Stimulated activated CD4-positive, alpha-beta T cell treated with anti-CD3 and anti-CD28 coated beads, Interleukin-1b, Interleukin-23, amount 100 ng/mL, for 48 hours (primary cell): Measurements from ENCODE around the gene ANKS1A.
"Not testable (repeated sequence)": the region's sequence is repeated elsewhere in the genome, so short reads cannot be mapped to it uniquely, and the experiment has no call there.

Experiments used
- DNase-seq: peaks from one replicate; pipeline ENCODE4 v3.0.0-alpha.2; 2020

The ANKS1A gene

GRCh38 chr6:34920097-34920496 lies 31.0 kb downstream of the ANKS1A start:
- no peak for DNase-seq

GRCh38 chr6:34922177-34922663 lies 33.2 kb downstream of the ANKS1A start:
- no peak for DNase-seq

GRCh38 chr6:34924831-34925625 lies 36.0 kb downstream of the ANKS1A start:
- DNase-seq, result no peak

- no peak for DNase-seq
Observed at GRCh38 chr6:34926655-34927054, 37.6 kb downstream of the ANKS1A start.

- no peak for DNase-seq
Observed at GRCh38 chr6:34928220-34928619, 39.2 kb downstream of the ANKS1A start.

GRCh38 chr6:34928695-34929094 lies 39.6 kb downstream of the ANKS1A start:
- no peak for DNase-seq

- no peak for DNase-seq
Observed at GRCh38 chr6:34929241-34929978, 40.4 kb downstream of the ANKS1A start.

GRCh38 chr6:34930221-34930620 lies 41.2 kb downstream of the ANKS1A start:
- DNase-seq, result no peak

GRCh38 chr6:34932202-34932601 lies 43.1 kb downstream of the ANKS1A start:
- DNase-seq, result not testable (repeated sequence)

- DNase-seq, result no peak
Observed at GRCh38 chr6:34934516-34934915, 45.5 kb downstream of the ANKS1A start.

GRCh38 chr6:34938268-34938667 lies 49.2 kb downstream of the ANKS1A start:
- DNase-seq, result no peak

- no peak for DNase-seq
Observed at GRCh38 chr6:34940030-34940434, 51.0 kb downstream of the ANKS1A start.

GRCh38 chr6:34941421-34941820 lies 52.4 kb downstream of the ANKS1A start:
- DNase-seq, result no peak

GRCh38 chr6:34945317-34945716 lies 56.3 kb downstream of the ANKS1A start:
- DNase-seq, result no peak

GRCh38 chr6:34947561-34947960 lies 58.5 kb downstream of the ANKS1A start:
- no peak for DNase-seq

GRCh38 chr6:34949636-34950035 lies 60.6 kb downstream of the ANKS1A start:
- DNase-seq, result no peak

GRCh38 chr6:34950849-34951248 lies 61.8 kb downstream of the ANKS1A start:
- DNase-seq, result no peak

- DNase-seq, result no peak
Observed at GRCh38 chr6:34951731-34952130, 62.7 kb downstream of the ANKS1A start.

- DNase-seq, result no peak
Observed at GRCh38 chr6:34953061-34954025, 64.3 kb downstream of the ANKS1A start.

GRCh38 chr6:34955442-34955841 lies 66.4 kb downstream of the ANKS1A start:
- DNase-seq, result no peak

- DNase-seq, result no peak
Observed at GRCh38 chr6:34957231-34957783, 68.3 kb downstream of the ANKS1A start.

GRCh38 chr6:34958734-34959133 lies 69.7 kb downstream of the ANKS1A start:
- no peak for DNase-seq

GRCh38 chr6:34959224-34959623 lies 70.2 kb downstream of the ANKS1A start:
- no peak for DNase-seq
